ENCODE data around the gene NTM.

DNA sequence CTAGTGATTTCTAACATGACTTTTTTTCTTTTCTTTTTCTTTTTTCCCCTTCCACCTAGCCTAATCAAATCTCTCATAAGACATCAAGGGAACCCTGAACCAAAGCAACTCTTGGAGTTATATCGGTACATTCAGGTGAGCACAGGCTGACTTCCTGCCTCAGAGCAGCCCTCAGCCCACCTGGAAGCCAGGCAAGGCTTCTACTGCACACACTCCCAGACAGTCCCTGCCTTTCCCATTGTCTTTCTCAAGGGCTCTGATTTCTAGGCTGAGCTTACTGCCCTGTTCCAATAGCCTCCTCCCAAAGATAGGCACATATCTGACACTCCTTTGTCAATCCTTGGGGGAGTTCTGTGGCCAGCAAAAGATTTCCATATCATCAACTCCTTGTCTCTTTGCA, 629.5 kb downstream of the NTM start:
- TF ChIP-seq POLR2AphosphoS5 (IDR thresholded peaks at IDR 0.05) (no peak), CTCF (IDR thresholded peaks at IDR 0.05) (no peak)

Data from transverse colon (tissue), 4 donors.